Bronchial smooth muscle cell (primary cell): ENCODE results near the gene TIPRL. TPM values are rescaled to one million over a fixed set of nuclear protein-coding genes. Genes with fewer than 3 reads are reported as not detected.

Source experiments
- total RNA-seq: library from RNA; depleted of rRNA; stranded (reverse); fragments of >200 nt; gene quantifications from 2 replicates; pipeline ENCODE4 v1.2.1, GENCODE V29; 2014

TIPRL gene
- total RNA-seq, result 31.4 and 47.1 TPM in 2 replicates

GRCh38 chr1:168178638-168179437, at the start of gene TIPRL:
TIPRL (plus strand) TSS chr1:168178962; CDS start chr1:168179078, 116 bp downstream.

GRCh38 chr1:168136709-168137514, 41.9 kb upstream of the TIPRL start, which contains the start of gene GPR161:
GPR161 (minus strand) TSS chr1:168136930; CDS start chr1:168104850, 32,080 bp downstream.

GRCh38 chr1:168225476-168226190, 46.9 kb downstream of the TIPRL start, which contains the start of gene SFT2D2:
SFT2D2 (plus strand) TSS chr1:168226004; CDS start chr1:168226080, 76 bp downstream.

Other genes starting within 250 kb of the TIPRL start
- 52.4 and 62.4 TPM in 2 replicates for gene DCAF6, start 242.3 kb upstream of the TIPRL start, total RNA-seq
- 27.5 and 48.1 TPM in 2 replicates for gene MPC2, start 241.9 kb upstream of the TIPRL start, total RNA-seq
- 13.7 and 31.5 TPM in 2 replicates for gene GPR161, start 42.0 kb upstream of the TIPRL start, total RNA-seq
- 35.8 and 57.3 TPM in 2 replicates for gene SFT2D2, start 47.0 kb downstream of the TIPRL start, total RNA-seq
- 0.63 and 0.77 TPM in 2 replicates for gene TBX19, start 101.9 kb downstream of the TIPRL start, total RNA-seq